ENCODE measurements around the gene TBC1D17.
A peak's percentile ranks its signal among the peaks of the same experiment; 100 is the strongest.

The TBC1D17 gene

DNA sequence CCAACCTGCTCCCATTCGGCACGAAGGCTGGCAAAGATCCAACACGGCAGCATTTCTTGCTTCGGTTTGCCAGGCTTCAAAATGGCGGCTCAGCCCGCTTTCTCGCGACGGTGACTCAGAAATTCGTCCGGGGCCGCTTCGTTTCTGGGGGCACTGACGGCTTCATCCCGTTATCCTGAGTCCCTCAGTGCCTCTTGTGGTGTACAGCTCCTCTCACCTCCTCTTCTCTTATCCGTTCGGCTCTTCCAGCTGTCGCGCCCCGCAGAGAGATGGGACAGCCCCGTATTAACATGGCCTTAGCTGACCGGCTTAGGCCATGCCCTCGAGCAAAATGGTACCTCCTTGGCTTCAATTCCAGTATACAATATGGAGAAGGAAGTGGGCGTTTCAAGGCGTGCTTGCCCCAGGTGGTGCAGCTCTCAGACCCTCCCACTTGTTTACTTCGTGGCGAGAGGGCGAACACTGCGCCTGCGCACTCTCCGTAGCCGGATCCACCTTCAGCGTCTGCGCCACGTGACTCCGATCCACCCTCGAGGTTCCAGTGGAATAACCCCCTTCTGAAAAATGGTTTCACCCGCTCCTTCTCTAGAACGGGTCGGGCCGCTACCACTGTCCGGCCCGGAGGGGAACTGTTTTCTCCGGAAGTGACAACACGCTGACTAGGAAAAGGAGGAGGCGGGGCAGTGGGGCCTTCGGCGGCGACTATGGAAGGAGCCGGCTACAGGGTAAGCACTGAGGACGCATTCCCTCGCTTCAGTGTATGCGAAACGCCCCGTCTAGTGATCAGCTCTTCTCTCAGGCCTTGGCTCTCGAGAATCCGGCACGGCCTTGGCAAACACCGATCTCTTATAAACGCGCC, at the start of gene TBC1D17, which contains the start of gene AKT1S1:
TSS of gene TBC1D17 (plus strand) at position 683 of the 859 bp plus-strand sequence. CDS start at position 705, 22 bp downstream.
TSS of gene AKT1S1 (minus strand) at position 336 of the 859 bp plus-strand sequence. CDS start 4,060 bp downstream, outside the sequence.
- DNase-seq = peak; percentile 99 to 100 (median 100)

DNA sequence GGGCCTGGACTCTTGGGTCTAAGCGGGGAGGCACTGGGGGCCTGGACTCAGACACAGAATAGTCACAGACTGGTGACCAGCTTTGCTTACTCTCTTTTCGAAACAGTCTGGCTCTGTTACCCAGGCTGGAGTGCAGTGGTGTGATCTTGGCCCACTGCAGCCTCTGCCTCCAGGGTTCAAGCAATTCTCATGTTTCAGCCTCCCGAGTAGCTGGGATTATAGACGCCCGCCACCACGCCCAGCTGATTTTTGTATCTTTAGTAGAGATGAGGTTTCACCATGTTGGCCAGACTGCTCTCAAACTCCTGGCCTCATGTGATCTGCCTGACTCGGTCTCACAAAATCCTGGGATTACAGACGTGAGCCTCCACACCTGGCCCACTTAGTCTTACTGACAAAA, 48.3 kb upstream of the TBC1D17 start:
- no peak for DNase-seq

DNA sequence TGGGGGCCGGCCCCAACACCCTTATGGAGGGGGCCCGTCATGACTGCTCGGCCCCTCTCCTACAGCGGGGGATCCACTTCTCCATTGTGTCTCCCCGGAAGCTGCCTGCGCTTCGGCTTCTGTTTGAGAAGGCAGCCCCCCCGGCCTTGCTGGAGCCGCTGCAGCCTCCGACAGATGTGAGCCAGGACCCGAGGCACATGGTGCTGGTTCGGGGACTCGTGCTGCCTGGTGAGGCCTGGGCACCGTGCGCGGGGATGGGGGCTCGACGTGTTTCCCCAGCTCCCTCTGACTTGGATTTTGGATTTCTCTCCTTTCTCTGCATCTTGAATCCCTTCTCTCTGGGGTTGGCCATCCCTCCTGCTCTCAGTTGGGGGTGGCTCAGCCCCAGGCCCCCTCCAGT, 47.8 kb upstream of the TBC1D17 start:
- DNase-seq = no peak

DNA sequence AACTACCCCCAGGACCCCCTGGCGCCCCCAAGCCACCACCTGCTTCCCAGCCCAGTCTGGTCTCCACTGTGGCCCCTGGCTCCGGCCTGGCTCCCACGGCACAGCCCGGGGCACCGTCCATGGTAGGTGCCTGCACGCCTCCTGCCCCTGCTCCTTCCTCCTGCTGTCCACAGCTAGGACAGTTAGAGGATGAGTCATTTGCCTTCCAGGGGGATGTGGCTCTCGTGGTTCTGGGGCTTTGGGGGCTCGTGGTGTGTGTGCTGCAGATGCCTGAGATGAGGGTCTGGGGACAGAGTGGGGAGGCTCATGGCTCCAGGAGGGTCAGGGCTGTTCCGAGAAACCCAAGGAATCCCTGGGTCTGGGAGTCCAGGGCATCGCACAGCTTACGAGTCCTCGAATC, 46.7 kb upstream of the TBC1D17 start:
- no peak for DNase-seq

DNA sequence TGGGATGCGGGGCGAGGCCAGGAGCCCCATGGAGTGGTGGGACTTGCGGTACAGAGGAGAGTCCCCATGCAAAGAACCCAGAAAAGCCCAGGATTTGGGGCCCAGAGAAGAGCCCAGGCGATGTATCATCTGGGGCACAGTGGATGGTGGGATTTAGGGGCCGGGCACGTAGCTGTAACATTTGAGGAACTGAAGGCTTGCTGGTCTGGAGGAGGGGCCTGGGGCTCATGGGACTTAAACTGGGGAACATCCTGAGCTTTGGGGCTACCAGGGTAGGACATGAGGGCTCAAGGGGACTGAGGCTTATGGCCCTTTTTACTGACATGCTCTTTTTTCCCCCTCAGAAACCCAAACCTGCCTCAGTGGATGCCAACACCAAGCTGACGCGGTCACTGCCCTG, 45.9 kb upstream of the TBC1D17 start:
- DNase-seq = no peak

DNA sequence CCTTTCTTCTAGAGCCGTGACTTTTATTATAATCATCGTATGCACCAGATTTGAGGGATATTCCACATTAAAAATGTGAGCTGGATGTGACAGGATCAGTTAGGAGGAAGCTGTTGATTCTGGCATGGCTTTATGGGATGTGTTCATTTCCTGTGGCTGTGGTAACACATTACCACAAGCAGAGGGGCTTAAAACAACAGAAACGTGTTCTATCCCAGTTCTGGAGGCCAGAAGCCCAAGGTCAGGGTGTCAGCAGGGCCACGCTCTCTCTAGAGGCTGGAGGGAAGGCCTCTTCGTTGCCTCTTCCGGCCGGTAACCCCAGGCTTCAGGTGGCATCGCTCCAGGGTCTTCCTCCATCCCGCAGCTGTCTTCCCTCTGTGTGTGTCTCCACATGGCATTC, 44.9 kb upstream of the TBC1D17 start:
- no peak for DNase-seq

GRCh38 chr19:49833599-49833998, 43.9 kb upstream of the TBC1D17 start:
- no peak for DNase-seq

- DNase-seq = no peak
These were observed 41.9 kb upstream of the TBC1D17 start for GRCh38 chr19:49835562-49835961.

- DNase-seq = no peak
These were observed 41.1 kb upstream of the TBC1D17 start for GRCh38 chr19:49836176-49837008.

GRCh38 chr19:49837009-49837310, 40.5 kb upstream of the TBC1D17 start:
- no peak for DNase-seq

DNA sequence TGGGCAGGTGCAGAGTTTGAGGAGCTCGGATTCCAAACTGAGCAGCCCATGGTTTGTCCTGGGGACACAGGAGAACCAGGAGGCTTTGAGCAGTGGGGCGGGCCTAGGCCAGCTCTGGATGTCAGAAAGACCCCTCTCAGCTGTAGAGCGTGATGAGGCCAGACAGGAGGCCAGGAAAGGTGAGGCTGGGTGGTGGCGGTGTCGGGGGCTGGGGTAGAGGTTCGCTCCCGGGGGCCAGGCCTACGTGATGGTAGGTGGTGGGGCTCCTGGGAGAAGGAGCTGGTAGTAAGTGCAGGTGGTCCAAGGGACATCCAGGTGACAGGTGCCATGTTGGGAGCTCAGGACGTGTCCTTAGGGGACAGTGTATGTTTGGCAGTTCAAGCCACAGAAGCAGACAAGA, 40.1 kb upstream of the TBC1D17 start:
- DNase-seq = no peak

GRCh38 chr19:49838885-49839588, 38.5 kb upstream of the TBC1D17 start:
- no peak for DNase-seq

- DNase-seq = no peak
These were observed 37.8 kb upstream of the TBC1D17 start for GRCh38 chr19:49839713-49840112.

DNA sequence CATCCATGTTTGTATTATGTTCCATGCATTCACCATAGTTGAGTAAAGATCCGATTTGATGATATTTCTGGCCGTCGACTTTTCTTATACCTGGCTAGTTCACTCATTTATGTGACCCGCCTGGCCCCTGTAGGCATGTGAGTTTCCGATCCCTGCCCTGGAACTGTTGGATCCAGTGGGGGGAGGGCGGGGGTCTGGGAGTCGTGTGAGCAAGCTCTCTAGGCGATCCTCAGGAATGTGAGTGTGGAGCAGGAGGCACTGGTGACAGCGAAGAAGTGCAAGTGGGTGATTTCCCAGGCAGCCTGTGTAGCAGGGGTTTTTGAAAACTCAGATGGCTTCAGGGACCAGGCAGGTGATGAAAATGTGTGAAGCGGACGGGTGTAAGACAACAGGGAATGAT, 37.2 kb upstream of the TBC1D17 start:
- DNase-seq = no peak

DNA sequence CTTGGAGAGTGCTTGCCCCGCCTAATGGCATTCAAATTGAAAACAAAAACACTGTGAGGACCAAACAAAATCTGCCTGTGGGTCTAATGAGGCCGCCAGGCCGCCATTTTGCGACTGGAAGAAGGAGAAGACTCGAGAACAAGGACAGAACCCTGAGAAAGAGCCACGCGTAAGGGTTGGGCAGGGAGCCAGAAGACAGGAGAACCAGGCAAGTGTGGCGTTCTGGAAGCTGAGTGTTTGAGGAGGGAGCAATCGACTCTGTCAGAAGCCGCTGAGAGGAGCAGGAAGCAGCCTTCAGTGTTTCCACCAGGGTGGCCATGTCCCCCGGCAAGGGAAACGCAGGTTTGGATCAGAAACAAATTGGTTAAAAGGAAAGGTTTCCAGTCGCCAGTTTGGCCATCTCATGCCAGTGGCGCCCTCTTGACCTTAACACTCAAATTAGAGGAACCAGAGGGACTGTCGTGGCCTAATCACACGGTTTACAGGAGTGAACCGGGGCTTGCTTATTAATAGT, 36.7 kb upstream of the TBC1D17 start:
- DNase-seq = no peak

GRCh38 chr19:49843265-49843664, 34.2 kb upstream of the TBC1D17 start:
- no peak for DNase-seq

GRCh38 chr19:49844138-49845095, 33.1 kb upstream of the TBC1D17 start:
- no peak for DNase-seq

DNA sequence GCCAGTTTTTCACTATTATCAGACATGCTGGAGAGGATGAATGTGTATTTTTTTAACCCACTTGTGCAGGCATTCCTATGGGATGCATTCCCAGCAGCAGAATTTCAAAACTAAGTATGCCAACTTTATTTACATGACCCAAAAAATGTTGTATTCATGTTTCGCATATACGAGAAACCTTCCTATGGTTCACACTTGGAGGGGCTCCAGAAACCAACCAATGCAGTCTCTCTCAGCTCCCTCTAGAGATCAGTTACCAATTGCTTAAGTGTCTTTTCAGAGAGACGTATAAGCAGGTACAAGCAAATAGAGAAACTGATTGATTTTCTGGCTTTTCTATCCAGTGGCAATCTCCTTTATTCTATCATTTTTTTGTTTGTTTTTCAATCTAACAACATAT, 32.1 kb upstream of the TBC1D17 start:
- DNase-seq = no peak

- DNase-seq = no peak
These were observed 31.1 kb upstream of the TBC1D17 start for GRCh38 chr19:49846408-49846807.

GRCh38 chr19:49847731-49848696, 29.5 kb upstream of the TBC1D17 start:
- peak in 1 of 3 experiments; percentile 51 for DNase-seq

- no peak for DNase-seq
These were observed 28.6 kb upstream of the TBC1D17 start for GRCh38 chr19:49848938-49849337.

All from NCI-H1417 (cell line).